GM21723 (cell line): Measurements from ENCODE around the gene DCHS2.
A peak's percentile ranks its signal among the peaks of the same experiment; 100 is the strongest.

Experiments
- ATAC-seq: cut with Tn5 transposase; IDR thresholded peaks from one replicate; pipeline ENCODE4 v1.9.1; 2021; ENCODE audit warnings: mild to moderate bottlenecking, moderate library complexity; ENCODE audit not compliant: unreplicated experiment

The DCHS2 gene

DNA sequence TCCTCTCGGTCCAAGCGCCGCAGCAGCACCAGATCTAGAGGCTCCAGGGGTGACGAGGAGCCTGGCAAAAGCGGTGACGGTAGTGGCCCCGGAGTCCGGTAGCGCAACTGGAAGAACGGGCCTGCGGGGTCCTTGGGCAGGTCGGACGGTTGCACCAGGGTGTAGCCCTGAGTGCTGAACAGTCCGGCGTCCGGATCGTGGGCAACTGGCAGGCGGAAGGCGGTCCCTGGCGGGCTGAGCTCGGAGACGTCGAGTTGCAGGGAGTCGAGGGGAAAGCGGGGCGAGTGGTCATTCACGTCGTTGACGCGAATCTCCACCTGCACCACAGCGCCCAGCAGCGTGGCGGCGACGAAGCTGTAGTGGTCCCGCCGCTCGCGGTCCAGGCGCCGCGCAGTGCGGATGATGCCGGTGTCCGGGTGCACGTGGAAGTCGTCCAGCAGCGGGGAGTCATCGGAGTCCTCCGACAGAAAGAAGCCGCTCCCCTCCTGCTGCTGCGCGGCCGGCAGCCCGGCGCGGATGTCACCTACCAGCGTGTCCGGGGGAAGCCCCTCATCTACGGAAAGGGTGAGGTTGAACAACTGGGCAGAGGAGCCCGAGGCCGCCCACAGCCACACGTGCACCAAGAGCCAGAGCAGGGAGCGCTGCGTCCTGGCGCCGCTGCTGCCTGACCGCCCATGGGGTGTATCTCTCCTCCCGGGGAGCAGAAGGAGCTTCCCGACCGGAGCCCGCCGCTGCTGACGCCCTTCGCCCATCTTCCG, 837 bp downstream of the DCHS2 start:
- peak; percentile 64 for ATAC-seq

DNA sequence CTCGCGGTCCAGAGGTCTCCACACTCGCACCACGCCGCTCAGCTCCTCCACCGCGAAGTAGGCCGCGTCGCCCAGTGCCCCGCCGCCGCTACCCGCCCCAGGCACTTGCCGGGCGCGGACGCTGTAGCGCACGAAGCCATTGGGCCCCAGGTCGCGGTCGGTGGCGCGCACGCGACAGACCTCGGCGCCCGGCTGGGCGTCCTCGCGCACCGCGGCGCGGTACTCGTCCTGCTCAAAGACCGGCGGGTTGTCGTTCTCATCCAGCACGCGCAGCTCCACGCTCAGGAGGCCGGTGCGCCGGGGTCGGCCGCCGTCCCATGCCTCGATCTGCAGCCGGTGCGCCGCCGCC, 1.4 kb downstream of the DCHS2 start:
- ATAC-seq, result no peak

DNA sequence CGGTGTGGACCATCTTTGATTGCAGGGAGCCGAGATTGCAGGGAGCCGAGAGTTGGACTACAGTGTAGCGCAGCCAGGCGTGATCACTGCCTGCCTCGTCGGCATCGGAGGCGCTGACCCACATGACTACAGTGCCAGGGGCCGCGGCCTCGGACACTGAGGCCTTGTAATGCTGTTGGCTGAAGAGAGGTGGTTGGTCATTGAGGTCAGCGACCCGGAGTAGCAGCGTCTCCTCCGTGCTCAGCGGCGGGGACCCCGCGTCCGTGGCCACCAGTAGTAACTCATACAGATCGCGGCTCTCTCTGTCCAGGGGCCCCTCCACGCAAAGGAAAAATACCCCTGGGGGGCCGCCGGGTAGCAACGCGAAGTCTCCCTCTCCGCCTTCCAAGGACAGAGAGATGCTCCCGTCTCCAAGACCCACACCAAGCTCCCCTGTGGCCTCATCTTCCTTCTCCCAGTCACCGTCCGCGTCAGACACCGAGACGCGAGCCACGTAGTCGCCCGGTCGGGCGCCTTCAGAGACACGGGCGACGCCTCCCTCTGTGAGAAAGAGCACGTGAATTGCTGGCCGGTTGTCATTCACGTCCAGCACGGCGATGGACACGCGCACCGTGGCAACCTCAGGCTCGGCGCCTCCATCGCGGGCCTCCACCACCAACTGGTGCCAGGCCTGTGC, 1.9 kb downstream of the DCHS2 start:
- no peak for ATAC-seq

DNA sequence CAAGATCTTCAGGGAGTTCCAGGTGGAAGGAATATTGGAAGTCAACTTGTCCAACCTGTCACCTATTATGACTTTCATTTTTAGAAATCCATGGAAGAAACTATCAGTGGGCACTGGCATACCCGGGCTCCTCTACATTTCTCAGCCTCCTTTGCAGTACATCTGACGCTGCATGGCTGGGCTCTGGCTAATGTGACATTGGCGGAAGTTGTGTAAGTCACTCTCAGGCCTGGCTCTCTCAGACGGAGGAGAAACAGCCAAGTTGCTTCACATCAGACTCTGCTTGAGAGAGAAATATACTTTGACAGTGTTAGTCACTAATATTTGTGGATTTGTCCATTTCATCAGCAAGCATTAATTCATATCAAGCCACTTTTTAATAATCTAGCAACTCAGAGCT, 4.5 kb downstream of the DCHS2 start:
- no peak for ATAC-seq

DNA sequence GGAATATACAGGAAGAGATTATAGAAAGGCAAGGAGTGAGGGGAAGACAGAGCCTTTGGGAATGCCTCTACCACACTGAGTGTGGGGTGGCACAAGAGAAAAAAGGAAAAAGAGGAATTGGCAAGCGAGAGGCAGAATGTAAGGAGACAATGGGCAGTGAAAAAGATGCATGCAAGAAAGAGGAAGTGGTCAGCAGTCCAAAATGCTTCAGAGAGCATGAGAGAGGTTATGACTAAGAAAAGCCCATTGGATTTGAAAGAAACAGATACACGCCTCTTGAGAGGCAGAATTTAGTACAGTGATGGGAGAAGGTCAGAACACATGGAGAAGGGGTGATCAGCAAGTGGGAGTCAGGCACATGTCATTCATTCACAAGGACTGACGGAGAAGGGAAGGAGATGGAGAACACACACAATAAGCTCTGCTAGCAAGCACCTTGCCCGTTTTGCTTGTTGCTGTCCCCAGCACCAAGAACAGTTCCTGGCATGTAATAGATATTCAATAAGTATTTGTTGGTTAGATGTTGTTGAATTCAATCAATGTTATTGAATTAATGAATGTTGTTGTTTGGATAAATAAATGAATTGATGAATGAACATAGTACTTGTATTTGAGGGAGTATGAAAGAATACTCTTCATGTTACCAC, 6.3 kb downstream of the DCHS2 start:
- ATAC-seq, result peak; percentile 94

DNA sequence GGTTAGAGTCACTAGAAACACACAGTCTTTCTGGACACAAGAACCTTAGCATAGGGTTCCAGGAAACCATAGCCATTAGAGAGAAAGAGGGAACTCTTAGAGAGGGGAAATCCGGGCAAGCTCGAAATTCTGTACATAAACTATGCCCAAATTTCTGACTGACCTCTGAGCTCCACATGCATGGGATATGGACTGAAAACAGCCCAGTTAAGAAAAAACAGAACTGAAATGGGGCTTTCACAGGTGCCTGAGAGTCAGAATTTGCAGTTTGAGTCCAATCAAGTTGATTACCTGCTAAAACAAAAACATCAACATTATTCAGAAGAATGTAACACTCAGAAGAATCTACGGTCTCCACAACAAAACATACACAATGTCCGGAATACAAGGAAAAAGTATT, 13.1 kb downstream of the DCHS2 start:
- peak; percentile 20 for ATAC-seq

DNA sequence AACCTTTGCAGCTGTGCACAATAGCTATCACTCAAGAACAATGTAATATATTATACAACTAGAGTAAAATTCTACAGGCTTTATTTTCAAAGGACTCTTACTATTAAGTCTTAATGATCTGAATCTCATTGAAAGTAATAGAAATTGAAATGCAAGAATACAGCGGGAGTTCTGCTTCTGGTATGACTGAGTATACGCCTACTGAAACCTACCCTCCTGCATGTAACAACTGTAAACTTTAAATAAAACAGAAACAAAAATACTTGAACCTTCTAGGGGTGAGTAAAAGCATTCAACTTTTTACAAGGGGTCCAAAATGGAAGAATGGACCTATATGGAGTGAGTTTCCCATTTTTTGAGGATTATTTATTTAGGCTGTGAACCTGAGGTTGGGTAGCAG, 13.5 kb downstream of the DCHS2 start:
- ATAC-seq, result peak; percentile 90

DNA sequence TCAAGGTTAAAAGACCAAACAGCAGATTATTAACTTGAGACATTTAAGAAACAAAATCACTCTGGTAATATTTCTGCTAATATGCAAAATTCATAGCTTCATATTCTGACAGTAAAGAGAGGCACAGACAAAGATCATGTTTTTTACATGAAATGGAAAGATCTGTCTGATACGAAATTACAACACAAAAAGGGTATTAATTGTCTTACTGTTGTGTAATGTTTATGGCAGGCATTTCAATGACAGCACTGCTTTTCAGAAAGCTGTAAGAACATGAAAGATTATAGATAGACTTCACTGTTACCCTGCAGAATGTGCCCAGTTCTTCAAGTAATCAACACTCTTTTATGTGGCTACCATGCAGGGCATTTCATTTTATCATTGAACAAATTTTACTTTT, 15.4 kb downstream of the DCHS2 start:
- ATAC-seq, result no peak

DNA sequence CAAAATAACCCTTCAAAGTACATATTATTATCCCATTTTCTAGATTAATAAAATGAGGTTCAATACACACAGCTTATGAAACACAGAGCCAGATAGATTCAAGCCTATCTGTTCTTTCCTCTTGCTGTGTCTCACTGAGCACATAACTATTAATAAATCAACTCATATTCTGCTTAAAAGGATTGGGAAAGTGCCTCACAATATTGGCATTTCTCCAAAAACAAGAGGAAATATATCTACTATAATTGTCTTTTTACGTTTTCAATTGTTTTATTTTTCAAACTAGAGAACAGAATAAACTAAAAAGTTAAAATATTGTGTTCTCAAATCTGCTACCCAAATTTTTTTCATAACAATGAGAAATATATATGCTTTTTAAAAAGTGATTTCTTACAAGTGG, 15.8 kb downstream of the DCHS2 start:
- ATAC-seq, result no peak

DNA sequence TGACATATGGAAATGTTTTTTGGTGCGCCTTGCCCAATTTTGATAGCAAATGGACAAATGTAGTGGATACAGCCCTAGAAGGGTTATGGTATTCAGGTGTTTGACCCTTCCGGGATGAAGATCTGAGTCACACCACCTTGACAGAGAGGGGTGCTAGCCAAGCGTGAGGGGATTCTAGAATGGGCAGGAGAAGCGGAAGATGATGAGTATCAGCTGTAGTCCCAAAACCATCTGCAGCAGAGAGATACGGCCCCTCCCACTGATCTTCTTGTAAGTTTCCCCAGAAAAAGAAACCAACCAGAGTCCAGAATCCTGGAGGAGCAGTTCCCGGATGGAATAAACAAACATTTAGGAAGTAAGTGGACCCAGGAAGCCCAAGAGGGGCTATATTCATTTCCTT, 18.1 kb downstream of the DCHS2 start:
- no peak for ATAC-seq

DNA sequence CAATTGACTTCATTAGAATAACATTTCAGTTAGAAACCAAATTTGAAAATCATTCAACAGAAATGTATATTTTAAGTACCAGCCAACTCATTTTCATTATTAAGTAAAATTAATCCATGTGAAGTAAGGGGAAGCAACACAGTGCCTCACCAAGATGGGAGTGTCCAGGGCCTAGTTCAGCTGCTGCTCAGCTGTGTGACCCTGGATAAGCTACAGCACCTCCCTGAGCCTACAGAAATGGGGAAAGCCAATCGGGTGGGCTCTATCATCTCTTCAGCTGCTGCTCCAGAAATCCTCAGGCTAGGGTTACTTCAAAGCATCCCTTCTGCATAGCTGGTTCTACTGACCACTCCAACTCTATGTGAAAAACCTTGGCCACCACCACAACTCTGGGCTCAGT, 18.7 kb downstream of the DCHS2 start:
- ATAC-seq, result no peak

DNA sequence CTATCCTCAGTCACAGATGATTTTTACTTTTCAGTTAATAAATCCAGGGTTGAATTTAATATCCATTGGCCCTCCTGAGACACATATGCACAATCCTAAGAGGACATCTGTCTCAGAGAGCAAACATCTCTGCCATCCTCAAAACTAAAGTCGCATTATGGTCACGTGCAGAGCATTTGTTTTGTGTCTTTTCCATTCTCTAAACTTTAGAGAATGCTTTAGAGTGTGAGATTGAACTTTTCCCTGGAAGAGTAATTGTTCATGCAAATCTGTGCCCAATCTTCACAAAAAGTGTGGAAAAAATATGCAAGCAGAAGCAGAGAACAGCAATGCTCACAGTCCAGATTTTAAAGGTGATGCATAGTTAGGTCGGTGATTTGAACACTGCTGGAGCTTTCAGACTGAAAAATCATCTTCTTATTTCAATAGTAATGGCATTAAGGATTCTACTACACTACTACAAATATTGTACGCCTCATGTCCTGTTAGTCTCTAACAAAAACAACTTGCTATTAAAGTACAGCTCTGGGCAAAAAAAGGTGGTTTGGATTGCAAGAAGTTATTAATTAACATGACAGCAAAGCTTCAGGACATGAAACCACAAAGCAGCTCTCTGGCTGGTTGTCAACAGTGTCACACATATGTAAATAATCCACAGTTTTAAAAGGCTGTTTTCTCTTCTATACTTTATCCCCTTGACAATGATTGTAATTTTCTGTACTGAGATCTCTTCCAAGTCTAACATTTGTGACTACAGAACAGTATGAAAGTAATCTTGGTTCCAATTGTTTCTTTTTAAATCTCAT, 19.9 kb downstream of the DCHS2 start:
- peak; percentile 71 for ATAC-seq

DNA sequence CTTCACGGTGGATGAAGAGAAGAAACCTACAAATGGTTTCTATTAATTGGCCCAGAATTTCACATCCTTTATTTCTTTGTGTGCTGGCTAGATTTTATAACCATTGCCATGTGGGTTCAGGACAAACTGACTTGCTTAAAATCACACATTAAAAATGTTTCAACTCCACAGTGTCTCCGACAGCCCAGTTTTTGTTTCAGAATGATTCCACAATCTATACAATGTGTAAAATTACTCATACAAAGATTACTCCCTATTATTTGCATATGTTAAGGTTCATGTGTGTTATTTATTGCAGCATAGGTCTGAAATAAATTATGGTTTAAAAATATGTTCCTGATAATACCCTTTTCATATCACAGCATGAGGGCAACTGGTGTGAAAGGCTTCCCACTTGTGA, 20.6 kb downstream of the DCHS2 start:
- peak; percentile 77 for ATAC-seq

DNA sequence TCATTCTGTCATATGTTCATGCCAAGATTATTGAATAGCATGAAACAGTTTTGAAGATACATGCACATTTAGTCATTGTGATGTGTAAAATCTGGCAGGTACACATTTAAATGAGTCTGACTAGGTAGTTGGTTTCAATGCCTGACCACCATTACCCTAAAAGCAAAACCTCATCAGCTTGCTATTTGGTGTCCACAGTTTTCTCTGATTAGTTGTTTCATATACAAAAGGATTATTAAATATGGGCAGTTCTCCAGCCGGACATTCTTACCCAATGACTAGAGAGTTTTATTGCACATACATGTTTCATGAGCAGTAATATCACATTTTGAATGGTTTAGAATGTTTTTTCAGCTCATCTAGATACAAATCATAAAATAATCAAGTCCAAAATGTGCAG, 23.7 kb downstream of the DCHS2 start:
- no peak for ATAC-seq

DNA sequence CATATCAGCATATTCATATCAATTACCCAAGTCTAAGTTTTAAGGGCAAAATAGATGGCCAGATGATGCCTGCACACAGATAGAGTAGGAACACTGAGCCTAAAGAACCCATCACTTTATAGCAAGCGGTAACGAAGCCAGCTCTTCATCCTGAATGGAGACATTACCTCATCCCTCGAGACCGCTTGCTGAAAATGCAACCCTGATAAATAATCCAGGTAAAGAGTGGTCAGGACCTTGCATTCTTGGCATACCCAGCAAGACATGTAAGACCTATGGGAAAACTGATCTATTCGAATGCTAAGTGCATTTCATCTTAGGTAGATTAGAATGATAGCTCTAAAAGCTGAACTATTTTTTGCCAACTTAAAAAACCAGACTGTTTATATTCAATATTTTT, 25.3 kb downstream of the DCHS2 start:
- no peak for ATAC-seq

DNA sequence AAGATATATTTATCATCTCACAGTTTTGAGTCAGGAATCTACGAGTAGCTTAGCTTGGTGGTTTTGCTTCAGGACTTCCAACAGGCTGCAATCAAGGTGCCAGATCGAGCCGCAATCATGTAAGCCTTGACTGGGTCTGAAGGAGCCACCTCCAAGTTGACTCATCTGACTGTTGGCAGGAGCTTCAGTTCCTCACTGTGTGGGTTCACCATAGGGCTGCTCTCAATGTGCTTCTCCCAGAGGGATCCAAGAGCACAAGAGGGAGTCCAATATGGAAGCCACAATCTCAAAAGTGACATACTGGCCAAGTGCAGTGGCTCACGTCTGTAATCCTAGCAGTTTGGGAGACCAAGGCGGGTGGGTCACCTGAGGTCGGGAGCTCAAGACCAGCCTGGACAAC, 26.5 kb downstream of the DCHS2 start:
- ATAC-seq, result no peak

DNA sequence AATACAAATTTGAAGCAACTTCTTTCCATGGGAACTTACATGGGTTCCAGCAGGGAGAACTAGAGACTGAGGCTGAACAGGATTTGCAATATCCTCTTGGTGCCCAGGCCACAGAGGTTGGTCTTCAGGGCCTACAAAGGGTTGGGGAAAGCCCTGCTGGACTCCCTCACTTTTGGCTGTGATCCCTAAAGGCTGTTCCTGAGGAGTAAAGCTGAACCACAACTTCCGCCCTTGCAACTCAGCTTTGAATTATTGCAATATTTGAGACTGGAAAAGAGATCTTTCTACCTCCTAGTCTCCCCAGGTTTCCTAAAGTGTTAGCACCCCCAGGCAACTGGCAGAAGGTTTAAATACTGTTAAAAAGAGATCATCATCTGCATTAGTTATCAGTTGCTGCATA, 26.9 kb downstream of the DCHS2 start:
- no peak for ATAC-seq

DNA sequence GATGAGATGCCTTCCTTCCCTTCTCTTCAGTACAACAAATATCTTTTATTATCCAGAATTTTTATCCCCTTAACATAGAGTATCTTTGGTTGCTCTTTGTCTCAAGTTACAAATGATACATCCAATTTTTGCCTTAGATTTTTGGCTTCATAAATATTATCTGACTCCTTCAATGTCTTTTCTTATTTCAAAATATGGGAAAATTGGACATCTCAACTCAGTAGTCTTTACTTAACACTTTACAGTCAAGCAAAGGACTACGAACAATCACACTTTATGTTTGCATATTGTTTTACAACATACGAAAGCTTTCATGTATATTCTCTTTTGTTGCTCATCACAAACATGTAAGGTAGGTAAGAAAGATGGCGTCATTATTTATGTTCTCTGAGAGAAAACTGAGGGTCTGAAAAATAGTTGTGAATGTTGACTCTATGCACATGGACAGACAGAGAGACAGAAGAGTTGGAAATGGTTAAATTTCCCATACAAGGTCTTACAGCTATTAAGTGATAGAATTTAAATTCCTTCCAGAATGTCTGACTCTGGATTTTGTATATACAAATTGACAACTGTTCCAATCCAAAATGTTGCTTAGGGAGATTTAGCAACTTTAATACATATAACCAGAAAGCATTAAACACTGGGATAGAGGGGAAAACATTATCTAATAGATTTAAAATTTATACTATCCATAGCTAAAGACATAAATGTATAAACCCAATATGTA, 29.4 kb downstream of the DCHS2 start:
- ATAC-seq, result no peak

DNA sequence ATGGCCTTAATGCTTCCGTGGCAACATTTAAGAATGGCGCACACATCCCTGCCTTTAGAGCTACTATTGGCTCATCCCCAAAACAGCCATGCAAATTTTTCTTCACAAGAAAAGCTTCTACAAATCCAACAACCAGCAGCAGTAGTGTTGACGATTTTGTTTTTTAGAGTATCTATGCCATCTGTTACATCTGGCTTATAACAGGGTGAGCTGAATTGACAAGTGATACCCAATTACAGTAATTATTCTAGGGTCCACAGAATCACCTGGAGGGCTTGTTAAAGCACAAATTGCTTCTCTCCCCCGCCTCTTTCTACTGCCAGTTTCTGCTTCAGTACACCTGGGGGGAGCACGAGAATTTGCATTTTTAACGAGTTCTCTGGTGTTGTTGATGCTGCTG, 34.1 kb downstream of the DCHS2 start:
- no peak for ATAC-seq

DNA sequence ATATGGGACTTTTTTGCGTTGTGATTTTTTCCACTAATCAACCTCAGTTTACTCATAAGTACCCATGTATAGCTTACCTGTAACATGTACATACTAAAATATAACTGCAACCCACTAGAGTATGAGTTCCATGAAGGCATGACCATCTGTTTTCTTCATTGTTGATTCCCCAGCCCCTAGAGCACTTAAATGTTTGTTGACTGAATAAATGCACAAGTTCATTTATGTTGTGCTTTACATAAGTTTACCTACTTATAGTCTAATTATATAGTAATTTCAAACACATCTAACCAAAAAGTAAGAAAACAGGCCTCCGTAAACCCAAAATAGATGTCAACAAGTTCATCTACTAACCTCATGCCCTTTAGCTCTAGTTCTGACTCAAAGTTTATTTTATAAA, 34.7 kb downstream of the DCHS2 start:
- ATAC-seq, result no peak

DNA sequence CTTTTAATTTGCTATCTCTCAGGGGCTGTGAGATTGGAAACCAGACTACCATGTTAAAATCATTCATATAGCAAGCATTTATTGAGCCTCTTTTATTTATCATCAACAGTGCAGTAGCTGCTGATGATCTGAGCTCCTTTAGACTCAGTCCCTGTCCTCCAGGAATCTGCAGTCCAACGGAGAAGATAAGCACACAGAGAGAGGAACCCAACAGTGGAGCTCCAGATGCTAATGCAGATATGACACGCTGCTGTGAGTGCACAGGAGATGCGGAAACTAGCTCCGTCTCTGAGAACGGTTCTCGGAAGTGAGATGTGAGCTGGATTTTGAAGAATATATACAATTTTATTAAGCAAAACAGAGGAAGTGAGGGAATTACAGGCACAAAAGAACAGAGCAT, 35.4 kb downstream of the DCHS2 start:
- ATAC-seq, result no peak
